Stimulated activated CD4-positive, alpha-beta T cell treated with anti-CD3 and anti-CD28 coated beads, TNF-alpha, amount 100 ng/mL, for 4 hours (primary cell): Measurements from ENCODE around the gene ATP6V0C.
"Not testable (repeated sequence)": the region's sequence is repeated elsewhere in the genome, so short reads cannot be mapped to it uniquely, and the experiment has no call there.

Source experiments
- DNase-seq, 3 experiments: peaks; one replicate each; pipeline ENCODE4 v3.0.0-alpha.2; 2020; ENCODE audit warnings: low read depth in 3 of 3

ATP6V0C gene

DNA sequence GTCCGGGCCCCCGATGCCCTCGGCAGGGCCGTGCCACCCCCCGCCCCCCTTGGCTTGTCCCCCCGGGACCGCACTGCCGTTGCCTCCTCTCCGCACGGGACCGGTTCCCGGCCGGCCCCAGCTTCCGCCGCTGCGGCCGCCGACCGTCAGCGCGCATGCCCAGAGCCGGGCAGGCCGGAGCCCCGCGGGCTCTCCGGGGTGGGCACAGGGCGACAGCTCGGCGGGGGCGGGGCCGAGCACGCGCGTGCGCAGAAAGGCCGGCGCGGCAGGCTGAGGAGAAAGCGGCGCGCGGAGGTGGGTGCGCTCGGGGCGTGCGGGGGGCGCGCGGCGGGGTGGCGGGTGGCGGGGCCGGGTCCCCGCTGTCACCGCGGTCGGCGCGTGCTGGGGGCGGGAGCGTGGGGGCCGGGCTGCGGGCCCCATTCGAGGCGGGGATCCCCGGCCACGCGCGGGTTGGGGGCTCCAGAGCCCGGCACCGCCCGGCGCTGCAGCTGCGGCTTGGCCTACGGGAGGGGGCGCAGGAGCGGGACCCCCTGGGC lies 38.8 kb upstream of the ATP6V0C start, which contains the start of gene TBC1D24:
TSS of gene TBC1D24 (plus strand) at position 251 of the 536 bp plus-strand sequence. CDS start 21,022 bp downstream, outside the sequence.
- peak; percentile 64 to 68 (median 65) for DNase-seq

DNA sequence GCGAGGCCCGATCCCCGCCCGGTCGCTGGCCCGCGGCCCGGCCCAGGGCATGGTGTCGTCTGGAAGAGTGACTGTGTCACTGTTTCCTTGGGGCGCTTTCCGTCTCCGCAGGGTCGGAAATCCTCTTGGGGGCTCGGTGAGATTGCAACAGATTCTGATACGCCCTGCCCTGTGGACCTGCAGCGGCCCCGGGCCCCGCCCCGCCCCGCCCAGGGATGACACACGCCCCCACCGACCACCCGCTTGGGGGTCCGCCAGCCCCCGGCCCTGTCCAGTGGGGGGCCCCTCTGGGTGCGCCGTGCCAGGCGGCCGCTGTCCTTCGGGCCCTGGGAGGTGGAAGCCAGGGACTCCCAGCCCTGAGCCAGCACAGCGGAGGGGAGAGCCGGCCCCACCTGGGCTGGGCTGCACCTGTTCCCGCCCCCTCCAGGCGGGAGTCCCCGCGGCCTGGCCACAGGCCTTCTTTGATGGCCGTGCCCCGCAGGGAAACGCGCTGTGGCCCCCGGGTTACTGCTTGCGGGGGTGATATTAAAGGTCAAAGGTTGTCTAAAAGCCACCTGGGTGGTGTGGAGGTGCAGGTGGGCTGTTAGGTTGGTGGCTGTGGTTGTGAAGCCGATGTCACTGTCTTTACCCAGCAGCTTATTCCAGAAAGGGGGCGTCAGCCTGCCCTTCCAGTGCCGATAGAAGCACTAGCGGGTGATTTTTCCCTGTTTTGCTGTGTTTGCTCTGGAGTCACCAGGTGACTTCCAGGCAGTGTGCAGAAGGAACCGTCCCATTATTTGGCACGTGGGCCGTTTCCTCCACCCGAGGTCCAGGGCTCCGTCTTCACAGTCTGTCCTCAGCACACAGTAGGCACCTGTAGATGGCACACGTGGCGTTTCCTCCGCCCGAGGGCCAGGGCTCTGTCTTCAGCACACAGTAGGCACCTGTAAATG lies 38.1 kb upstream of the ATP6V0C start:
- no peak for DNase-seq

DNA sequence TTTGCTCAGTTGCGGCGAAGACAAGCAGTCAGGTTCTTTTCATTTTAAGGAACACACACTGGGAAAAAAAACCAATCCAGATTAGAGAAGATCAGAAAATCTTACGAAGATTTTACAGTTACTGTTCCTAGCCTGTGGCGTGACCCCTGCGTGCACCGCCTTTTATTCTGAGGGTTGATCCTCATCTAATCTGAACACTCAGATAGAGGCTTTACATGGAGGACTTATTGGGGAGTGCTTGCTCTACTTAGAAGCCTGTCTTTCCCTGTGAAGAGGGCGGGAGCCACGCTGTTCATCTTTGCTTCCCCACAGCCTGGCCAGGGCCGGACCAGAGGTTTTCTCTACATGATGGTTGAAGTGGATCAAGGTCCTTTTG lies 37.4 kb upstream of the ATP6V0C start:
- no peak for DNase-seq

DNA sequence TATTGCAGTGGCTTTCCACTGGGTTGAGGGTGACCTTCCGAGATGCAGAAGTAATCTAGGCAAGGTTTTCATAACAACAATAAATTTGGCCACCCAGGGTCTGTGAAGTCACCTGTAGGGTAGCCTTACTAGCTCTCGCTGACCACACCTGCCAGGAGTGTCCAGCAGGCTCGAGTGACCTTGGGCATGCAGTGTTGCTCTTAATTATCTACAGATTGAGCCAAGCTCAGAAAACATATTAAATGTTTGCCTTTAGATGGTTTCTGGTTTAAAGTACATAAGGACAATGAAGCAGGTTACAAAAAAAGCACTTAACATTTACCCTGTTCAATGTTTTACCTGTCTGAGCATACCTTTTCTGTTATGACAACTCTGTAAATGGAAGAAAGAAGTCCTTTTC lies 37.0 kb upstream of the ATP6V0C start:
- no peak for DNase-seq

DNA sequence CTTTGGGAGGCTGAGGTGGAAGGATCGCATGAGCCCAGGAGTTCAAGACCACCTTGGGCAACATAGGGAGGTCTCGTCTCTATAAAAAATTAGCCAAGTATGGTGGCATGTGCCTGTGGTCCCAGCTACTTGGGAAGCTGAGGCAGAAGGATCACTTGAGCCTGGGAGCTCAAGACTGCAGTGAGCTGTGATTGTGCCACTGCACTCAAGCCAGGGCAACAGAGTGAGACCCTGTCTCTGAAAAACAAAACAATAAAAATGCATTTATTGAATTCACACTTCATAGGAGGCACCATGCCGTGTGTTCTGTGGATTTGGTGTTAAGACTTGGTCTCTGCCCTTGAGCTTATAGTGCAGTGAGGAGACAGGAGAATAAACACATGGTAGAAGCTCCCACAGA lies 36.4 kb upstream of the ATP6V0C start:
- DNase-seq, result no peak

DNA sequence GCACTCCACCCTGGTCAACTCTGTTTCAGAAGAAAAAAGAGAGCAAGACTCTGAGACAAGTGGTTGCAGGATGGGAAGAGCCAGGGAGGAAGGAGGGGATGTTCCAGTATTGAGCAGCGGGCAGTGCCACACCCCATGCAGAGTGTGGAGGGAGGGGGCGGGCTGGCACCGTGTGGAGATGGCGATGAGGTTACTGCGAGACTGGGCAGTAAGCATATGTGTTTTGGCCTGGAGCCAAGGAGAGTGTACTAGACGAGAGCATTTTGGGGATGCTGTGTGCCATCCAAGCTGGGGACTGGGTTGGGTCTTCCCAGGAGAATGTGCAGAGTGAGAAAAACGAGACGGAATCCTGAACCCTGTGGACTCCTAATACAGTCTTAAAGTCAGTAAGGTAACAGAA lies 35.5 kb upstream of the ATP6V0C start:
- no peak for DNase-seq

DNA sequence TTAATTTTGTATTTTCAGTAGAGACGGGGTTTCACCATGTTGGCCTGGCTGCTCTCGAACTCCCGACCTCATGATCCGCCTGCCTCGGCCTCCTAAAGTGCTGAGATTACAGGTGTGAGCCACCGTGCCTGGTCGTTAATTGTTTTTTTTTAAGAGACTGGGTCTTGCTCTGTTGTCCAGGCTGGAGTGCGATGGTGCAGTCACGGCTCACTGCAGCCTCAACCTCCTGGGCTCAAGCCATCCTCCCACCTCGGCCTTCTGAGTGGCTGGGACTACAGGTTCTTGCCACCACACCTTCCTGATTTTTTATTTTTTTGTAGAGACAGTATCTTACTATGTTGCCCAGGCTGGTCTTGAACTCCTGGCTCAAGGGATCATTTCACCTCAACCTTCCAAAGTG lies 33.8 kb upstream of the ATP6V0C start:
- DNase-seq, result not testable (repeated sequence)

DNA sequence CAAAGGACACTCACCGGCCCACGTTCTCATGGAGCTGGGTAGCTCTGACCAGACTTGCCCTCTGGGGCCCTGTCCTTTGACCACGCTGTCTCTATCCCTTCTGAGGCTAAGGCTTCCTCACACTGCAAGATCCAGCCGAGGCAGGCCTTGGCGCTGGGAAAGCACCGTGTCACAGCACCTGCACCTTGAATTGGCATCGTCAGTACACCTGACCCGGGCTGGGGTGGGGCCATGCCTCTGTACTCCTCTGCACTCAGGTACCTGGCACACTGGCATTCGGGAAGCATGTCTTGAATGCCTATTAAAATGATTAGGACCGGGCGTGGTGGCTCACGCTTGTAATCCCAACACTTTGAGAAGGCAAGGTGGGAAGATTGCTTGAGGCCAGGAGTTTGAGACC lies 32.8 kb upstream of the ATP6V0C start:
- DNase-seq, result no peak

DNA sequence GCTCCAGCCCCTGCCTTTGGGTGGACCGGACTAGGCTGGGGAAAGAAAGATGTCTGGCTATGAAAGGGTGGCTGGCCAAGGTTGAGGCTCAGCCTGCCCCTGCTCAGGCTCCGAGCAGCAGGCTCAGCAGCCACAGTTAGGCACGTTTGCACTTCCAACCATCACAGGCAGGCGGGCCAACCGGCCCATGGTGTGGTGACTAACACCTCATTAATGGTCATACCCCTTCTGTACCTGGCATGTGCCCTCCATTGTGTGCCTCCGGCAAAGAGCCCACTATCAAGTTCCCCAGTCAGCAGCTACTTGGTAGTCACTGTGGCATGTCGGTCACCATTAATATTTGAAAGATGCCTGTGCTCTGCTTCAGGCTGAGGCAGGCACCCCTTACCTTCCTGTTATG lies 32.1 kb upstream of the ATP6V0C start:
- no peak for DNase-seq

DNA sequence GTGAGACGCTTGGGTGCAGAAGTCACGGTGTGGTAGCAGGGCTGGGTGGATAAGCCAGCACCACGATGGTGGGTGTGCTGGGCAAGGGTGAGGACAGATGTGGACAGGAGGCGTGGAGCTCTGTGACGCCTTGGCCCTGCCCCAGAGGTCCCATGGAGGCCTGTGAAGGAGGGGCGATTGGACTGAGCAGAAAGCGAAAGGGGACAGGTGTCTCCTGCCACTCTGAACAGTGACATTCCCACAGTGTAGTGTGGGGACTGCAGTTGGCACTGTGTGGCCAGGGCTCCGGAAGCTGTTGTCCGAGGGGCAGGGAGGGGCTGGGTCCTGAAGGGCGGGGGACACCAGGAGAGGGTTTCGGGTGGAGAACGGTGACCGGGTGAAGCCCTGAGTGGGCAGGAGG lies 31.5 kb upstream of the ATP6V0C start:
- DNase-seq, result no peak

DNA sequence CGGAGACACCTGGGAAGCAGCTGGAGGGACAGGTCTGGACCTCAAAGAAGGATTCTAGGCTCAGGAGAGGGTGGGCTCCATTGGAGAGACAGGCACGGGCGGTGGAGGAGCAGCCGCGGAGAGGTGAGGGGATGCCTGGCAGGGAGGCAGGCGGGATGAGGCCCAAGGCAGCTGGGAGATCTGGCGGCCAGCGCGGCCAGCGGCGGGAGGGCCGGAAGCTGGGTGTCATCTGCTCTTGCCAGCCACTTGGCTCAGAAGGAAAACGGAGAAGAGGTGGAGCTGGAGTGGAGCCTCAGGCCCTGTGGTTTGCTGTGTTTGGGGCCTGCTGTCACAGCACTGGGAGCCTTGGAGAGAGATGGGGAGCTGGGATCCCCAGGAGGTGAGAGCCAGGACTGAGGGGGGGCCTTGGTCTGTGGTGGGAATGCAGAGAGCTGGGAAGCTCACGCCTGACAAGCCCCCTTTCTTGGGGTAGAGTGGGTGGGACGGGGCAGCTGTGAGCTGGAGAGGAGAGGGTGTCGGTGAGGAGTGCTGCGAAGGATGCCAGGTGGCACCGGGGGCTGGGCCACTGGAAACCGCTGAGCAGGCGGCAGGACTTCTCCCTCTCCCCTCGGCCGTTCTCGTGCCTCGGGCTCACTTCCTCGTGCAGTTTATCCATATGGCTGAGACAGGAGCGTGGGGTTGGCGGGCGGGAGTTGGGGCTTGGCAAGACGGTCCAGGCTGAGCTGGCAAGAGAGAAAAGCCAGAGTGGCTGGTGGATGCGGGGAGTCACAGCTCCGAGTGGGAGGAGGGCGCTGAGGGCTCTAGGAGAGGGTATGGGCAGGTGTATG lies 30.8 kb upstream of the ATP6V0C start:
- DNase-seq, result no peak

DNA sequence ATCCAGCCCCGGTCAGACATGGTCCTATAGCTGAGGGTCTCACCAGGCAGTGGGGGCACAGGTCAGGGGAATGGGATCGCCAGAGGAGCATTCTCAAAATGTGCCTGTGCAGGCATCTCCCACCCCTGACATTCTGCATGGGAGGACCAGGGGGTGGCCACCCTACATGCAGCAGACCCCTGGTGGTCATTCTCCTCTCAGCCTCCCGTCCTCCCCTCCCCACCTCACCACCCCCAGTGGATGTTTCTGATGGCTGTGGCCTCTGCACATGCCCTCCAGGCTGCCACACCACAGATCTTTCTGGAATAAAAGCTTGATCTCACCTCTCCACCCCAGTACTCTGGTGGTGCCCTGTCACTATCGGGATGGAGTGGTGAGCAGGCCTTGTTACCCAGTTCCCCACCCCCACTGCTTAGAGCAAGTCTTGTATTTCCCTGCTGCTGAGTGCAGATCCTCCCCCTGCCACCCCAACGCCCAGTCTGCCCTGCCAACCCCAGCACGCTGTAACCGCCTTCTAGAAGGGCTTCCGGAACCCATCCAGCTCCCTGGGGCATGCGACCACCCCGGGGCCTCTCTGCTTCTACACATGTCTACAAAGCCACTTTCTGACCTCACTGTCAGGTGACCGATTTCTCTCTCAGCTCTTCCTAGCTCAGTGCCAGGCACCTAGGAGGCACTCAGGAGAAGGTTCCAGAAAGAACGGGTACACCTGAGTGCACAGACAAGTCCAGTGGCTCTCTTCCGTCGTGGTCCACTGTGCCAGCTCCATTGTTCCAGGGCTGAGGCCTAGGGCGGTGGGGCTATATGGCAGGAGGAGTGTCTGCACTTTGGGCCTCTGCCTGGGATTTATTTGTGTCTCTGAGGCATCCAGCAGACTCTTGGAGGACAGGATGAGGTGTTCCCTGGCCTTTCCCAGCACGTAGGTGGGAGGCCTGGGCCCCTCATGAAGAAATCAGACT lies 29.5 kb upstream of the ATP6V0C start:
- DNase-seq, result no peak

DNA sequence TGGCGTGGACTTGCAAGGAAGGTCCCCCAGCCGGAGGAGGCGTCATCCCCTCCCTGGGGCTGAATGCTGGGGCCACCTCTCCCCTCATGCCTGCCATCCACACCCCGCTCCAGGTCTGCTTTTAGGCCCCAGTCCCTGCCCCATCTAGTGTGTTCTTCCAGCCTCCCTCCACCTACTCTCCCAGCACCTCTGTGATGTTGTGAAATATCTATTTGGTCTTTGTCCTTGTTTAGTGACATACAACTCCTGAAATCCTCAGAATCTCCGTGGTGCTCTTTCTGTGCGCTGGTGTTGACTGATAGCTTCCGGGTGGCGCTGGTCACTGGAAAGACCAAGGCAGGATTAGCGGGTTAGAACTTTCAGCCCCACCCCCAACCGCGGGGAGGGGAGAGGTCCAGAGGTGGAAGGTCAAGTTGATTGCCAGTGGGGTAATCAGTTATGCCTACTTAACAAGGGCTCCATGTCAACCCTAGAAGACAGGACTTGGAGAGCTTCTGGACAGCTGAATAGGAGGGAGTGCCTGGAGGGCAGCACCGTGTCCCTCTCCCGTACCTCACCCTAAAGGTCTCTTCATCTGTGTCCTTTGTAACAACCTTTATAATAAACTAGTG lies 28.7 kb upstream of the ATP6V0C start:
- DNase-seq, result no peak

DNA sequence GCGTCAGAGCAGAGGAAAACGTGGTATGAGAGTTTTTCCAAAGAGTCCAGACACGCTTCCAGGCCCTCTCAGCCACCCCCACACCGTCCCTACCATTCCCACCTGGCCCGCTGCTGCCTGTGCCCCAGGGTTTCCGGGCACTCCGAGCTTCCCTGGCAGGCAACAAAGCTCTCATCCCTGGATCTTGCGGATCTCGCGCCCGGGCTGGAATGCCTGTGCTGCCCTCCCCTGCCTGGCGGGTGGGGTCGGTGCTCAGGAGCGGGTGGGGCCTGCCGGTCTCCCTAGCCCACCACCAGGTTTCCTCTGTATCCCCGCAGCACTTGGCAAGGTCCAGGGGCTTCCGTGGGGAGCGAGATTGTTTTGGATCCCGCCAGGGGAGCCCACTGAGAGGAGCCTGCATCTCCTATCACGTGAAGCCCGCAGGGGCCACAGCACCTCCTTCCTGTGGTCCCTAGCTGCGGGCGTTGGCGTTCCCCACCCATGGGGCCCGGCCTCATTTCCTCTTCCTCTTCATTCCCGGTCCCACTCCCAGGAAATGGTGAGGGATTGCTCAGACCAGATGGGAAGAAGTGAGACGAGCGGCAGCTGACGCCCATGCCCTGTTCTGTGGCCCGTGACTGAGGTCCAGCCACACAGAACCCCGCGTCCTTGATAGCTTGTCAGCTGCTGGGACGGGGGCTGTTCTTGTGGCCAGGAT lies 27.8 kb upstream of the ATP6V0C start:
- no peak for DNase-seq

DNA sequence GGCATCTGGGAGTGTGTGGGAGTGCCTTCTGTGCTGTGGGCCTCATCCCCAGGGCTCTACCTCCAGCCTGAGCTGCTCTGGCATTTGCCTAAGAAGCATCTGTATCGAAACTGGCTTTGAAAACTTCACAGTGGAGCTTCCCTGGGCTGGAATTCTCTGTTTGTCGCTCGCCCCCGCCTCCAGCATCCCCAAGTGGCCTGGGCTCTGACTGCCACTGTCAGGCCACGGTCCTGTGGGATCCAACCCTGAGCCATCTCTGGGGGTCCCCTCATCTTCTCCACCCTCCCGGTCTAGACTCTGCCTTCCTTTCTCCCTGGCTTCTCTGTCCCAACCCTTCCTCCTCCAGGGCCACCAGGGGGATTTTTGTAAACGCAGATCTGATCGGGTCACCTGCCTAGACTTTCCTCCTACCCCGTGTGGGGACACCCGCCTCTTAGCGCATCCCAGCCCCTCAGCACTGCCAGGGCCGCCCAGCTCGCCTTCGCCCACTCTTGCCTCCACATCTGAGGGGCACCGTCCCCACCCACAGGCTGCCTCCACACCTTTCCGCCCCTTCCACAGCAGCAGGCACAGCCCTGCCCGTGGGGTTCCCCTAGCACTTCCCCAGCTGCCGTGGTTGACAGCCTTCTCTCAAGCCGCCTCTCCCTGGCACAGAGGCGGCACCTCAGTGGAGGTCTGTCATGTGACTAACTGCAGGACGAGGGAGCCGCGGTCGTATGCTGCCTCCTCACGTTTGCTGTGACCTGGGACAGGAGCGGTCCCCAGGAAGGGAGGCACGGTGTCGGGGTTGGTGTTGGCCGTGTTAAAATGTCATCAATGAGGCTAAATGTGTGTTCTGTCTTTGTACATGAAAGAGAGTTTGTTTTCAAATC lies 26.9 kb upstream of the ATP6V0C start:
- peak in 2 of 3 experiments; percentile 69 to 79 for DNase-seq

DNA sequence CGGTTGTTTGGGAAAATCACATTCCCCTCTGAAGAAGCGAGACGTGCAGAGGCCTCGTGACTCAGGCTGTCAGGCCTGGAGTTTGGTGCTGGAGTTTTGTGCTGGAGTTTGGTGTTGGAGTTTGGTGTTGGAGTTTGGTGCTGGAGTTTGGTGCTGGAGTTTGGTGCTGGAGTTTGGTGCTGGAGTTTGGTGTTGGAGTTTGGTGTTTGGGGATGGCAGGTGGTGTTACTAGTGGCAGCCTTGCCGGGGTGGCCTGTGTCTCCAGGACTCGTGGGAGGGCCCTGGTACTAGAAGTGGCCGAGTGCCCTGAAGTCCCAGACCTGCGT lies 26.3 kb upstream of the ATP6V0C start:
- DNase-seq, result no peak

DNA sequence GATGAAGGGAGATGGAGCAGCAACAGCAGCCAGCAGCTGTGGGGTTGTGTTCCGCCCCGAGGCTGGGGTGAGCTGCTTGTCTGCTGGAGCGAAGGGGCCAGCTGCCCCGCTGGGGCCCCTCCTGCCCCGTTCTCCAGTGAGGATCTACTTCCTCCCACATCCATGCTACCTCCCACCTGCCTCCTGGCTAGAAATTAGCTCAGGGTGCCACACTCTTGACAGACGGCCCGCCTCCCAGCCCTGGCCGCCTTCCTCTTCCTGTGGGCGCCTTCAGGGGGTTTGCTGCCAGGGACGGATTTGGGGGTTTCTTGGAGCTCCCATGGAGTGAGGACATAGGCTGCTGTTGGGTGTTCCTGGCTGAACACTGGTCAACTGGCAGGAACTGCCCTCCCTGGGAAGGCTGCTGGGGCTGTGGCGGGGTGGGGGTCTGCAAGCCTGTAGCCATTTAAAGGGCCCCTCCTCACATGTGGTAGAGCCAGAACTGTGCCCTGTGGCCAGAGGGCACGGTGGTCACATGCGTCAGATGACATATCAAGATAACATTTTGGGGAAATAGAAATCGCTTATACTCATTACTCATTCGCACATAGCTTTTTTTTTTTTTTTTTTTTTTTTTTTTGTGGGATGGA lies 25.7 kb upstream of the ATP6V0C start:
- no peak for DNase-seq

DNA sequence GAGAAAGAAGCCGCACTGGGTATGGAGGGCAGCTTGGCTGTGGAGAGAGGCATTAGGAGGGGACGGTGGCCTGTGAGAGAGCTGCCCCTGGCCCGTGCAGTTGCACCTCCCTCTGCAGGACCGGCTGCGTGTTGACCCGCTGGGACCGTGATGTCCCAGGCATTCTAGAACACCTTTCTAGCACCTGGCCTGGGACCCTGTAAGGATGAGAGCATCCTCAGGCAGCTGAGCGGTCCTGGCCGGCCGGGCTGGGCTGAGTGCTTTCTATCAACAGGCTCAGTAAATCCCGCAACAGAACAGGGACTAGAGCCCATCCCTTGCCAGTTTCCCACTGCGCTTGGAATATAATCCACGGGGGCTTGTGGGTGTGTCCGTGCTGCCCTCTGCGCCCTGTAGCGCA lies 24.2 kb upstream of the ATP6V0C start:
- no peak for DNase-seq
